GM10266 (cell line): ENCODE results near the gene SUGCT.

ENCODE experiments used
- DNase-seq: peaks from one replicate; pipeline ENCODE4 v3.0.0; 2012; ENCODE audit errors: extremely low spot score
- CTCF ChIP-seq: IDR thresholded peaks from 2 replicates; pipeline ENCODE4 v1.5.1; 2012; ENCODE audit warnings: mild to moderate bottlenecking, low read depth; ENCODE audit not compliant: control insufficient read depth, insufficient read depth; ENCODE audit errors: missing control alignments

Gene SUGCT

GRCh38 chr7:40749877-40750276 lies 615.1 kb downstream of the SUGCT start:
- DNase-seq: no peak
- TF ChIP-seq CTCF: no peak

- no peak for TF ChIP-seq CTCF
- DNase-seq: no peak
Measured at GRCh38 chr7:40753455-40753854, 618.6 kb downstream of the SUGCT start.

GRCh38 chr7:40755438-40755837 lies 620.6 kb downstream of the SUGCT start:
- TF ChIP-seq CTCF: no peak
- no peak for DNase-seq

- DNase-seq: no peak
- no peak for TF ChIP-seq CTCF
Measured at GRCh38 chr7:40757109-40757508, 622.3 kb downstream of the SUGCT start.

GRCh38 chr7:40758590-40758989 lies 623.8 kb downstream of the SUGCT start:
- DNase-seq: no peak
- no peak for TF ChIP-seq CTCF

- no peak for DNase-seq
- TF ChIP-seq CTCF: no peak
Measured at GRCh38 chr7:40760293-40760964, 625.6 kb downstream of the SUGCT start.

GRCh38 chr7:40760987-40761386 lies 626.2 kb downstream of the SUGCT start:
- TF ChIP-seq CTCF: no peak
- DNase-seq: no peak
